HT-29 (cell line): ENCODE data around the gene GPR62. TPM values are rescaled to one million over a fixed set of nuclear protein-coding genes. Genes with fewer than 3 reads are reported as not detected.
A peak's percentile ranks its signal among the peaks of the same experiment; 100 is the strongest.

Source experiments
- DNase-seq: peaks from one replicate; pipeline ENCODE4 v3.0.0-alpha.2; 2015; ENCODE audit warnings: low spot score
- total RNA-seq: library from RNA; depleted of rRNA; stranded (reverse); fragments of >200 nt; shearing (Covaris generic); gene quantifications from 2 replicates; pipeline ENCODE4 v1.2.3, GENCODE V29; 2014

Gene GPR62
- total RNA-seq, 1 experiment from 2014 or later, result not detected

- DNase-seq, result no peak
Observed at GRCh38 chr3:51937611-51938450, 17.4 kb upstream of the GPR62 start.

GRCh38 chr3:51938780-51939425 lies 16.3 kb upstream of the GPR62 start:
- DNase-seq, result no peak

- no peak for DNase-seq
Observed at GRCh38 chr3:51940648-51941462, 14.3 kb upstream of the GPR62 start.

- no peak for DNase-seq
Observed at GRCh38 chr3:51941463-51941797, 13.8 kb upstream of the GPR62 start.

- DNase-seq, result peak; percentile 98
Observed at GRCh38 chr3:51941798-51942602, 13.2 kb upstream of the GPR62 start, which contains the start of the genes PARP3 and RRP9. TSS of gene PARP3 (plus strand) at chr3:51942363. CDS start at chr3:51943356, 993 bp downstream. TSS of gene RRP9 (minus strand) at chr3:51941904. CDS start at chr3:51941867, 37 bp downstream.

GRCh38 chr3:51942603-51943450 lies 12.4 kb upstream of the GPR62 start:
- peak; percentile 41 for DNase-seq

- DNase-seq, result no peak
Observed at GRCh38 chr3:51943451-51944391, 11.5 kb upstream of the GPR62 start.

- no peak for DNase-seq
Observed at GRCh38 chr3:51944451-51945021, 10.6 kb upstream of the GPR62 start.

GRCh38 chr3:51945031-51945840 lies 9.9 kb upstream of the GPR62 start:
- no peak for DNase-seq

- no peak for DNase-seq
Observed at GRCh38 chr3:51945926-51946705, 9.1 kb upstream of the GPR62 start.

- no peak for DNase-seq
Observed at GRCh38 chr3:51946796-51947195, 8.4 kb upstream of the GPR62 start.

GRCh38 chr3:51947215-51947900 lies 7.8 kb upstream of the GPR62 start:
- DNase-seq, result no peak

GRCh38 chr3:51948016-51948580 lies 7.1 kb upstream of the GPR62 start:
- DNase-seq, result no peak

- DNase-seq, result no peak
Observed at GRCh38 chr3:51949121-51949520, 6.1 kb upstream of the GPR62 start.

- DNase-seq, result no peak
Observed at GRCh38 chr3:51950899-51951298, 4.3 kb upstream of the GPR62 start.

GRCh38 chr3:51953445-51953844 lies 1.7 kb upstream of the GPR62 start:
- no peak for DNase-seq
